ENCODE results near the gene PARP3.

PARP3 gene

GRCh38 chr3:51949121-51949520 lies 7.0 kb downstream of the PARP3 start:
- DNase-seq, result no peak

DNA sequence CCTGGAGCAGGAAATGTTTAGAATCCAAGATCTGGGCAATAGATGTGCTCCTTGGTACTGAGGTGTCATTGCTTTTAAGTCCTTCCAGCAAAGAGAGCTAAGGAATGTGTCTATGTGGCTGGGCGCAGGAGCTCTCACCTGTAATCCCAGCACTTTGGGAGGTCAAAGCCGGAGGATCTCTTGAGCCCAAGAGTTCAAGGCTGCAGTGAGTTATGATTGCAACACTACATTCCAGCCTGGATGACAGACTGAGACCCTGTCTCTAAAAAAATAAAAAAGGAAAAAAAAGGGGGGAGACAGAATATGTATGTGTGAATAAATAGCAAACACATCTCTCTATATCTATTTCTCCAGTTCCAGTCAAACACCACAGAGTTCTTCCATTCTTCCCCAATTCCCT lies 8.7 kb downstream of the PARP3 start:
- no peak for DNase-seq

DNA sequence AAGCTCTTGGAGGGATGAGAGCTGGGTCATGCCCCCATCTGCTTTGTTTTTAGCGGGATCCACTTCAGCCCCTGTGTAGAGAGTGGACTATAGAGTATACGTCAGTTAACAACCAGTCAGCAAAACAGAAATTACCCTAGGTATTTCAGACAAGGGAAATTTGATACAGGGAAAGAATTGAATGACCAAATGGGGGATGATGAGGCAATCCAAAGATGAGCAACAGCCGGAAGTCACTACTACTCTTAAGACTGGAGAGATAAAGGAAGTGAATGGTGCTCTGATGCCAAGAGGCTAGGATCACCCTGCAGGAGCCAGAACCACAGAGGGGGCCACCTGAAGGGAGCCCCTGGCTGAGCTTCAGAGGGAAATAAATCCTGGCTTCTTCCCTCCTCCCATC lies 11.3 kb downstream of the PARP3 start:
- DNase-seq, result peak; percentile 76

GRCh38 chr3:51954105-51954504 lies 11.9 kb downstream of the PARP3 start:
- no peak for DNase-seq

DNA sequence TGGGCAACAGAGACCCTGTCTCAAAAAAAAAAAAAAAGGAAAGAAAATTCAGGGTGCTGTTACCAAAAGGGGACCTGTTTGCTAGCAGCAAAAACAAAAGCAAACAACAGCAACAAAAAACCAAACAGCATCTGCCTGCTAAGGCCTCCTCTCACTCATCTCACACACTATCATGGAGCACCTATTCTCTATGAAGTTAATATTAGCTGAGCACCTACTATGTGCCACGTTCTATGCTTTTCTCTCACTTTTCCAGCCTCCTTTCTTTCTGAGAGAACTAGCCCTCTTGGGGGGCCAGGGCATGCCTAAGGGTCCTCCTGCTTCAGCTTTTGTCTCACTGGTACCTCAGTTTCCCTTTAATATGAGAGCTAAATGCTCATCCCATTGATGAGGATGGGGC lies 12.6 kb downstream of the PARP3 start:
- no peak for DNase-seq

- DNase-seq, result no peak
Observed at GRCh38 chr3:51955175-51955892, 13.2 kb downstream of the PARP3 start, which contains the start of gene GPR62. TSS of gene GPR62 (plus strand) at chr3:51955381. CDS start at chr3:51955653, 272 bp downstream.

GRCh38 chr3:51955893-51956770 lies 14.0 kb downstream of the PARP3 start:
- no peak for DNase-seq

GRCh38 chr3:51957520-51958205 lies 15.5 kb downstream of the PARP3 start:
- DNase-seq, result no peak

GRCh38 chr3:51958603-51959521 lies 16.7 kb downstream of the PARP3 start:
- no peak for DNase-seq

- DNase-seq, result no peak
Observed at GRCh38 chr3:51959651-51960050, 17.5 kb downstream of the PARP3 start.

DNA sequence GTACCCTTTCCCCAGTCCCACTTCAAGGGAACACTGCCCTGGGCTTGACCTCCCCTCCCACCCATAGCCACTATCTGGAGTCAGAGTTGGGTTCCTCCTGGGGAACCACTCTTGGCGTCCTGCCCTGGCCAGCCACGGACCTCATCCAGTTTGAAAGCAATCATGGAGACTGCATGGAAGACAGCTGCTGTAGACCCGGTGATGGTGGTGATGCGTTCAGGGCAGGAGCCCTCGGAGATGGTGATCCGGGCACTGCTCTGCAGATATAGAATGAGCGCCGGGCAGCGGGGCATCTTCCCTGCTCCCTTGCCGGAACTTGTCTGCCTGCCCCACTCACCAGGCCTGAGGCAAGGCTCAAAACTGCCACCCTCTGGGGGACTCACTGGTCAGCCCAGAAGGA lies 18.2 kb downstream of the PARP3 start:
- DNase-seq, result no peak

DNA sequence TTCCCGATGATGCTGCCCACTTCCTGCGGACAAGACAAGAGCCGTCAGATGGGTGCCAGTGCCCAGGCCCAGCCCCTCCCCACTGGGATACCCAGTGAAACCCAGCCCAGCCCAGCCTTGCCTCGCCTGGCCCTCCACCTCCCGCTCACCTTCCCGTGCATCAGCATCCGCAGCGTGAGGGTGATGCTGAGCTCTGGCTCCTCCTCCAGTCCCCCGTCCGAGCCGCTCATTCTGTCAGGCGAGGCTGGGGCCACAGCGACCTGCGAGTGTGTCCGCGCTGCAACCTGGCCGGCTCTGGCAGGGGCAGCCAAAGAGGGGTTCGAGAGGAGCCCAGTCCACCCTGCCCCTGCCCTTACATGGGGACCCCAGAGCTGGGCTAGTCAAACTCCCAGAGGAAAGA lies 18.8 kb downstream of the PARP3 start:
- no peak for DNase-seq

GRCh38 chr3:51961602-51962569 lies 19.7 kb downstream of the PARP3 start:
- no peak for DNase-seq

DNA sequence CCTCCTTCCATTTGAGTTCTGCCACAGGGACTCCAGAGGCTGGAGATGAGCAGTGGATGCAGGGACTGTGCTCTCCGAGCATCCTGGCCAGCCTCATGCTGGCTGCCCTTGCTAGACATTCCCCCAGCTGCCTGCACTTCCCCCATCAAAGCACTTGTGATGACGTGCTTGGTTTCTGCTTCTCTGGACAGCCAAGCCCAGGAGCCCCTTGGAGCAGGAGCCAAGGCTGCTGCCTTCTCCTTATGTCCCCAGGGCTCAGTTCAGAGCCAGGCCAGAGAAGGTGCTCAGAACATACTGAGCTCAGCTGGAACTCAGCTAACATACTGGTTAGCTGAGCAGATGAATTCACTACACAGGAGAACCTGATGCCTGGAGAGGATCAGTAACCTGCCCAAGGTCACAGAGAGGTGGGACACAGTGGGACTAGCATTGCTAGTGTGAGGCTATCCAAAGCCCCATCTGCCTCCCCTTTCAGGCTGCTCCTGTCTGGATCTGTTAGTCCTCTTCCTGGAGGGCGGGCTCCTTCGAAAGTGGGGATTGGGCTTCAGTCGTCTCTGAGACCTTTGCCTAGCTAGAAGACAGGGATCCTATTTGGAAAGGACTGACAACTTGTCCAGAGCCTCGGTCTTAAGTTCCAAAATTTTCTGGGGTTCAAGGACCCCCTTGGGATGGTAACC lies 20.8 kb downstream of the PARP3 start:
- no peak for DNase-seq

GRCh38 chr3:51963951-51964451 lies 21.8 kb downstream of the PARP3 start:
- DNase-seq, result no peak

DNA sequence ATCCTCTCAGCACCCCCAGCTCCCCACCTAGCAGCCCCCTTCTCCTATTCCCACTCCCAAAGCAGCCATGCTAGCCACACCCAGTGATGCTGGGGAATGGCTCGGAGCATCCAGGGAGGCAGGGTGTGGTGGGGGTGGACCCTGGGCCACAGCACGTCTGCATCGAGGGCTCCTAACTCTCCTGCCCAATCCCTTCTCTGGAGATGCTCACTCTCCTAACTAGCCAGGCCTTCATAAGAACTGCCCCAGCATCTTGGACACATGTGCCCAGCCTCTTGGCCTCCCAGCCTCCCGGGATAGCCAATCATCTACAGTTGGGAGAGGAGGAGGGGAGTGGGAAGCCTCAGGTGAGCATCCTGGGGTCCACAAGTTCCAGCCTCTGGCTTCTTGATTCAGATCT lies 22.4 kb downstream of the PARP3 start:
- DNase-seq, result no peak

- no peak for DNase-seq
Observed at GRCh38 chr3:51966016-51966415, 23.9 kb downstream of the PARP3 start.

DNA sequence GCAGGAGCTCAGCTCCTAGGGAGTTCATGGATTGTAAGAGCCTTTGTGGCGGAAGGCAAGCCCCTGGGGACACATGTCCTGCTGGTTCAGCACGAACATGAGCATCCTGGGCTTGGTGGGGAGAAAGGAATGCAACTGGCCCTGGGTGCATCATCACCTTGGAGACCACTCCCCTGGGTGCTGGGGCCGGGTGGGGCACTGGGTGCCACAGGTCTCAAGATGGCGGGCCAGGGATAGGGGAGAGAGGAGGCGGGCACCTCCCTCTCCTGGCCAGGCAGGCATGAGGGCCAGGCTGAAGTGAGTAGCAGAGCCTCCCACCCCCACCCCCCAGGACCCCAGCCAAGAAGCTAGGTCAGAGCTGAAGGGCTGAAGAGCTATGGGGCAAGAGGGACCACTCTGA lies 24.3 kb downstream of the PARP3 start:
- DNase-seq, result no peak

- no peak for DNase-seq
Observed at GRCh38 chr3:51966922-51967383, 24.8 kb downstream of the PARP3 start.

Data from NCI-H2227 treated with DMSO at 0.1 percent for 48 hours (cell line).